Naive thymus-derived CD8-positive, alpha-beta T cell (primary cell): ENCODE measurements around the gene SLC25A20. TPM values are rescaled to one million over a fixed set of nuclear protein-coding genes. Genes with fewer than 3 reads are reported as not detected.

ENCODE experiments used
- ATAC-seq, 2 donors: fragments of 150-1000 bp; cut with Tn5 transposase in 1 of 2; sonication (Bioruptor Pico), chemical (Tn5 transposase) in 1 of 2; 1 replicate in 1 of 2; 2 replicates in 1 of 2; pipeline ENCODE4 v1.10.0; 2021; ENCODE audit warnings: mild to moderate bottlenecking in 2 of 2, moderate library complexity in 2 of 2
- POLR2A ChIA-PET: fragments of 350-600 bp; sonication (Branson Sonifier 250); formaldehyde crosslinking; loops from one replicate; lab custom pipeline; 2021; ENCODE audit warnings: antibody characterized with exemption; lab: Charles Lee
- DNase-seq, 10 donors: peaks; one replicate each; pipeline versions ENCODE4 v3.0.0 to v3.0.0-alpha.2; 2020 to 2022
- H3K27ac Mint-ChIP-seq, 10 donors: one replicate each; pipeline ENCODE4 v1.8.0; 2020 to 2022; ENCODE audit warnings: mild to moderate bottlenecking in 10 of 10, mixed read lengths in 10 of 10, moderate library complexity in 4 of 10, inconsistent platforms in 1 of 10
- H3K27me3 Mint-ChIP-seq, 5 donors: one replicate each; pipeline ENCODE4 v1.8.0; 2021 to 2022; ENCODE audit warnings: mixed read lengths in 5 of 5
- H3K36me3 Mint-ChIP-seq, 3 donors: one replicate each; pipeline ENCODE4 v1.8.0; 2020 to 2022; ENCODE audit warnings: mixed read lengths in 3 of 3, mild to moderate bottlenecking in 2 of 3, inconsistent platforms in 1 of 3
- H3K4me1 Mint-ChIP-seq, 4 donors: one replicate each; pipeline ENCODE4 v1.8.0; 2021 to 2022; ENCODE audit warnings: mixed read lengths in 4 of 4
- H3K4me3 Mint-ChIP-seq, 10 donors: one replicate each; pipeline ENCODE4 v1.8.0; 2020 to 2022; ENCODE audit warnings: mild to moderate bottlenecking in 10 of 10, mixed read lengths in 10 of 10, moderate library complexity in 6 of 10, inconsistent platforms in 1 of 10
- H3K9me3 Mint-ChIP-seq, 9 donors: one replicate each; pipeline ENCODE4 v1.8.0; 2020 to 2022; ENCODE audit warnings: mixed read lengths in 9 of 9, mild to moderate bottlenecking in 3 of 9, inconsistent platforms in 1 of 9, moderate library complexity in 1 of 9
- polyA plus RNA-seq, 3 donors: library from polyadenylated mRNA; unstranded; fragments of 300-500 nt; fragmentation: Illumina TruSeq; gene quantifications; one replicate each; pipeline ENCODE4 v1.2.3, GENCODE V29; 2021
- total RNA-seq, 8 experiments: library from RNA in 2 of 8; stranded (reverse) in 2 of 8; gene quantifications; one replicate each; pipeline ENCODE4 v1.2.3 and lab custom pipeline; 2021 to 2026

SLC25A20 gene
- total and polyA plus RNA-seq, 5 experiments from 2014 or later: 10.5 to 44.6 (median 13.7) TPM

DNA sequence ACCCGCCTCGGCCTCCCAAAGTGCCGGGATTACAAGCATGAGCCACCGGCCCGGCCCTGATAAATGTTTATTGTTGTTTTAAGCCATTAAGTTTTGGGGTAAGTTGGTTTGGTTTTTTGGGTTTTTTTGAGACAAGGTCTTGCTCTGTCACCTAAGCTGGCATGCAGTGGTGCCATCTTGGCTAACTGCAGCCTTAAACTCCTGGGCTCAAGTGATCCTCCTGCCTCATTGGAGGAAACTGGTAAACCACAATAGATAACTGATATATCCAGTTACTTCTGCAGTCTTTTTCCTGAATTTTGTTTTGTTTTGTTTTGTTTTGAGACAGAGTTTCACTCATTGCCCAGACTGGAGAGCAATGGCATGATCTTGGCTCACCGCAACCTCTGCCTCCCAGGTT, 4.2 kb downstream of the SLC25A20 start:
- peaks cover 21 to 53% (median 37%) of the 10 kb centered on the region in 4 donors for H3K4me1 Mint-ChIP-seq
- no peaks in the 10 kb centered on the region for H3K9me3 Mint-ChIP-seq
- H3K4me3 Mint-ChIP-seq: no peak overlapping the region
- POLR2A ChIA-PET: interaction anchor here (0.6 kb wide), 1 partner anchor 1481 kb away, joined by 4 read pairs; no protein-coding TSS in a partner anchor
- no peak for DNase-seq
- ATAC-seq: no peak
- H3K27ac Mint-ChIP-seq: peak overlapping the region in 2 of 10 donors; percentile 15 to 33
- no peaks in the 10 kb centered on the region for H3K27me3 Mint-ChIP-seq
- H3K36me3 Mint-ChIP-seq: peaks cover 0 to 21% (median 4%) of the 10 kb centered on the region in 3 donors

DNA sequence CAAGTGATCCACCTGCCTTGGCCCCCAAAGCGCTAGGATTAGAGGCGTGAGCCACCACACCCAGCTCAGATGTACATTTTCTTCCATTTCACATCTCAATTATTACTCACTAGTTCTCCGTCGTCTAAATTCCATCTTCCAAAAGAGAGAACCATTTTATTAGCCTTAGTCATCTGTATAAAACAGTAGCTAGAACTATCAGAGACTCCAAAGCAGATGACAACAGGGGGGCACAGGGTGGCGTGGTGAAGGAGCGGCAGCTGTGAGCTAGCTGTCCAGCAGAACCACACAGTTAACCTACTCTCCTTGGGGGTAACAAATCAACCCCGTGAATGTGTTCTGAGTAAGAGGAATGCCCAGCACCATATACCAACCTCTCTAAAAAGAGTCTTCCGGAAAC, 7.1 kb downstream of the SLC25A20 start:
- no peaks in the 10 kb centered on the region for H3K27me3 Mint-ChIP-seq
- H3K4me3 Mint-ChIP-seq: no peak overlapping the region
- POLR2A ChIA-PET: no interaction called here
- H3K27ac Mint-ChIP-seq: no peak overlapping the region
- H3K36me3 Mint-ChIP-seq: peaks cover 0 to 41% (median 4%) of the 10 kb centered on the region in 3 donors
- DNase-seq: no peak
- H3K4me1 Mint-ChIP-seq: peaks cover 10 to 35% (median 15%) of the 10 kb centered on the region in 4 donors
- ATAC-seq: no peak
- no peaks in the 10 kb centered on the region for H3K9me3 Mint-ChIP-seq

GRCh38 chr3:48885753-48886152, 12.9 kb downstream of the SLC25A20 start:
- ATAC-seq: no peak
- DNase-seq: no peak
- H3K27ac Mint-ChIP-seq: peak overlapping the region in 2 of 10 donors; percentile 58 to 61
- no peak overlapping the region for H3K4me3 Mint-ChIP-seq
- peaks cover 4 to 26% (median 13%) of the 10 kb centered on the region in 4 donors for H3K4me1 Mint-ChIP-seq
- POLR2A ChIA-PET: interaction anchor here (0.9 to 1.8 kb wide), 2 partner anchors 12 to 13 kb away, joined by 3 to 6 read pairs; partner anchors contain the start of gene SLC25A20
- H3K27me3 Mint-ChIP-seq: no peaks in the 10 kb centered on the region
- no peaks in the 10 kb centered on the region for H3K9me3 Mint-ChIP-seq
- peaks cover 0 to 67% (median 13%) of the 10 kb centered on the region in 3 donors for H3K36me3 Mint-ChIP-seq

- Mint-ChIP-seq H3K27me3 (no peaks in the 10 kb centered on the region), H3K36me3 (peaks cover 0 to 74% (median 17%) of the 10 kb centered on the region in 3 donors), H3K4me1 (peaks cover 0 to 16% (median 8%) of the 10 kb centered on the region in 4 donors), H3K9me3 (no peaks in the 10 kb centered on the region), H3K27ac (peak overlapping the region in 1 of 10 donors; percentile 34), H3K4me3 (no peak overlapping the region)
- ATAC-seq: no peak
- POLR2A ChIA-PET: no interaction called here
- no peak for DNase-seq
These were observed 17.0 kb downstream of the SLC25A20 start for GRCh38 chr3:48881652-48882114.

DNA sequence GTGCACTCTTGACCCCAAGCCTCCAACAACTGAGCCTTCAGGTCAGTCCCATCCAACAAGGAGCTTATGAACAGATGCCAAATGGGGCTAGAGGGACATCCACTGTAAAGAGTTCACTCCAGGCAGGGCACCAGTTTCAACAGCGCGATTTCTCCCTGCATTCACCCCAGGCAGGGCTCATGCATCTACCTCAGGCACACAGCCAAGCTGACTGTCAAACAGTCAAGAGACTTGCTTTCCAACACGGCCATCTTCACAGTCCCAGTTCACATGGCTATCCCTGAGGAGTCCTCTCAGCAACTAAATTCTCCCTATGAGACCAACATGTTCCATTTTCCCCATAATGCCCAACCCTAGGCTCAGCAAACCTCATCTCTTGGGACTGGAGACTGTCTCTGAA, 17.7 kb downstream of the SLC25A20 start:
- no peaks in the 10 kb centered on the region for H3K9me3 Mint-ChIP-seq
- H3K27me3 Mint-ChIP-seq: no peaks in the 10 kb centered on the region
- peak overlapping the region in 1 of 10 donors; percentile 63 for H3K27ac Mint-ChIP-seq
- DNase-seq: no peak
- no peak overlapping the region for H3K4me3 Mint-ChIP-seq
- peaks cover 0 to 15% (median 8%) of the 10 kb centered on the region in 4 donors for H3K4me1 Mint-ChIP-seq
- no peak for ATAC-seq
- peaks cover 0 to 78% (median 17%) of the 10 kb centered on the region in 3 donors for H3K36me3 Mint-ChIP-seq
- POLR2A ChIA-PET: no interaction called here

DNA sequence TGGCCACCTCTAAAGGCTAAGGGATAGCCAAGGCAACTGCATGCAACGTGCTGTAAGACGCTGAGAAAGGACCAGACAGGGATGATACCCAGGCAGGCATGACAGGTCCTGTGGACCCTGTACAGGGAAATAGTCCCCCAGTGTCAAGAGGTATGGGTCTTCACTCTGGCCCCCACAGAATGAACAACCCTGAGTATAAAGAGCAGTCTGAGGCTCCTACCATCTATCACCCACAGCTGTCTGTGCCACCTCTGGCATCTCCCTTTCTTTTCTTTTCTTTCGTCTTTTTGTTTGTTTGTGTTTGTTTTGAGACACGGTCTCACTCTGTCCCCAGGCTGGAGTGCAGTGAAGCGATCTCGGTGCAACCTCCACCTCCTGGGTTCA, 18.7 kb downstream of the SLC25A20 start:
- H3K36me3 Mint-ChIP-seq: peaks cover 0 to 72% (median 15%) of the 10 kb centered on the region in 3 donors
- no peak for ATAC-seq
- H3K4me1 Mint-ChIP-seq: peaks cover 0 to 8% (median 6%) of the 10 kb centered on the region in 4 donors
- DNase-seq: no peak
- H3K9me3 Mint-ChIP-seq: no peaks in the 10 kb centered on the region
- H3K27ac Mint-ChIP-seq: peak overlapping the region in 2 of 10 donors; percentile 32 to 43
- POLR2A ChIA-PET: no interaction called here
- H3K4me3 Mint-ChIP-seq: no peak overlapping the region
- no peaks in the 10 kb centered on the region for H3K27me3 Mint-ChIP-seq

DNA sequence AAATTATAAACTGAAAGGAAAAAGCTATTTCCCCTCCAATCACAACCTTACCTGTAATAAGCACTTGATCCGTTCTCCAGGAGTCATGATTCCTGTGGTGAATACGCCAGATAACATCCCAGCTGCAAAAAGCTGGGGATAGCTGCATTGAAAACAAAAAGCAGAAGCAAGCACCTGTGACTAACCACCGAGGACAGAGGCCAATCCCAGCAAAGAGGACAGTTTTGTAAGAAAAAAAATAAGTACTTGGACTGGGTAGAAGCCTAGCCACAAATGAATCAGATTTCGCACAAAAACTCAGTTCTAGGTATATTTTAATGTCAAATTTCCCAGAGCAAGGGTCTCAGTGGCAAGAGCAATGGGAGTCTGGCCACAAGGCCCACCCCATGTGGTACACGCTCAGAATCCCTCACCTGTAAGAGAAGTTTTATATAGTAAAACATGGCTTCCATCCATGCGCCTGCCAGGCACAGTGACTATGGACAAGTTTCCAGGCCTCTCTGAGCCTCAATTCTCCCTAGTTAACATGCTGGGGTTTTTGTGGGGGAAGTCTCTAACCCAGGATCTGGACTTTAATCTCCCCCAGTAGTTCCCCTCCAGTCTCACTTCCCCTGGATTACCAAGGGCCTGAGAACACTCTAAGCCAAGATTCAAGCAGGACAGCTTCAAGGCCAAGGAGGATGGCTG, 19.2 kb downstream of the SLC25A20 start:
- H3K9me3 Mint-ChIP-seq: no peaks in the 10 kb centered on the region
- ATAC-seq (no peak), DNase-seq (no peak)
- H3K36me3 Mint-ChIP-seq: peaks cover 0 to 71% (median 11%) of the 10 kb centered on the region in 3 donors
- H3K27ac Mint-ChIP-seq: peak overlapping the region in 4 of 10 donors; percentile 46 to 72 (median 58)
- POLR2A ChIA-PET: no interaction called here
- H3K27me3 Mint-ChIP-seq: no peaks in the 10 kb centered on the region
- H3K4me3 Mint-ChIP-seq: no peak overlapping the region
- H3K4me1 Mint-ChIP-seq: peaks cover 0 to 8% (median 4%) of the 10 kb centered on the region in 4 donors

GRCh38 chr3:48877671-48878070, 21.0 kb downstream of the SLC25A20 start:
- ATAC-seq (no peak), DNase-seq (no peak)
- peaks cover 0 to 8% (median 3%) of the 10 kb centered on the region in 4 donors for H3K4me1 Mint-ChIP-seq
- H3K4me3 Mint-ChIP-seq: no peak overlapping the region
- H3K36me3 Mint-ChIP-seq: peaks cover 0 to 66% (median 8%) of the 10 kb centered on the region in 3 donors
- no peaks in the 10 kb centered on the region for H3K9me3 Mint-ChIP-seq
- no peaks in the 10 kb centered on the region for H3K27me3 Mint-ChIP-seq
- POLR2A ChIA-PET: no interaction called here
- peak overlapping the region in 3 of 10 donors; percentile 31 to 65 (median 57) for H3K27ac Mint-ChIP-seq

GRCh38 chr3:48863122-48863521, 35.6 kb downstream of the SLC25A20 start:
- H3K4me1 Mint-ChIP-seq: peaks cover 0 to 3% (median under 1%) of the 10 kb centered on the region in 4 donors
- ATAC-seq (no peak), DNase-seq (no peak)
- no peaks in the 10 kb centered on the region for H3K9me3 Mint-ChIP-seq
- H3K27ac Mint-ChIP-seq: peak overlapping the region in 2 of 10 donors; percentile 15 to 71
- POLR2A ChIA-PET: interaction anchor here (0.8 to 1.2 kb wide), 2 partner anchors 8 to 16 kb away, joined by 3 read pairs; partner anchors contain the start of gene PRKAR2A
- no peaks in the 10 kb centered on the region for H3K27me3 Mint-ChIP-seq
- no peak overlapping the region for H3K4me3 Mint-ChIP-seq
- peaks cover 0 to 66% (median 3%) of the 10 kb centered on the region in 3 donors for H3K36me3 Mint-ChIP-seq

- no peak overlapping the region for H3K4me3 Mint-ChIP-seq
- no peaks in the 10 kb centered on the region for H3K9me3 Mint-ChIP-seq
- no peak for ATAC-seq
- H3K36me3 Mint-ChIP-seq: peaks cover 0 to 60% (median 7%) of the 10 kb centered on the region in 3 donors
- DNase-seq: no peak
- no peaks in the 10 kb centered on the region for H3K4me1 Mint-ChIP-seq
- H3K27ac Mint-ChIP-seq: peak overlapping the region in 2 of 10 donors; percentile 11 to 22
- no peaks in the 10 kb centered on the region for H3K27me3 Mint-ChIP-seq
- POLR2A ChIA-PET: no interaction called here
These were observed 39.5 kb downstream of the SLC25A20 start for GRCh38 chr3:48859206-48859605.

DNA sequence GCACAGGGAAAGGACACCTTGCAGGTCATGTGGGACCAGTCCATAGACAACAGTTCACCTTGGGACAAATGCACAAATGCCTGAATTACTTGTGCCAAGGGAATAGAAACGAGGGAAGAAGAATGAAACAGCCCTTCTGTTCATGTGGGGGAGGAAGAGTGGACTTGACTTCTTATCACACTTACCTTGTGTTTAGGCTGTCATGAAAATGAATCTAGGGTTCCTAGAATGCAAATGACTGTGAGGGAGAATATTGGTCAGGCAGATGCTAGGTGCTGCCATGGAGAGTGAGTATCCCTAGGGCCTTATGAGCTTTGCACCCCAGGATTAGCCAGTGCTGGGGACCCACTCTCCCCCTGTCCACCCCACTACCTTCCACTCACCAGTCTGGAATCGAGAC, 40.0 kb downstream of the SLC25A20 start:
- Mint-ChIP-seq H3K4me1 (no peaks in the 10 kb centered on the region), H3K9me3 (no peaks in the 10 kb centered on the region), H3K36me3 (peaks cover 0 to 60% (median 7%) of the 10 kb centered on the region in 3 donors), H3K4me3 (no peak overlapping the region), H3K27ac (peak overlapping the region in 3 of 10 donors; percentile 41 to 45 (median 43)), H3K27me3 (no peaks in the 10 kb centered on the region)
- DNase-seq: no peak
- POLR2A ChIA-PET: no interaction called here
- no peak for ATAC-seq

GRCh38 chr3:48857641-48858040, 41.0 kb downstream of the SLC25A20 start:
- H3K36me3 Mint-ChIP-seq: peaks cover 0 to 53% (median 7%) of the 10 kb centered on the region in 3 donors
- peak overlapping the region in 7 of 10 donors; percentile 10 to 81 (median 62) for H3K27ac Mint-ChIP-seq
- H3K27me3 Mint-ChIP-seq: no peaks in the 10 kb centered on the region
- ATAC-seq (no peak), DNase-seq (no peak)
- H3K4me3 Mint-ChIP-seq: no peak overlapping the region
- POLR2A ChIA-PET: interaction anchor here (0.7 to 1.0 kb wide), 3 partner anchors 32 to 118 kb away, joined by 3 to 4 read pairs (median 3); no protein-coding TSS in a partner anchor
- H3K9me3 Mint-ChIP-seq: no peaks in the 10 kb centered on the region
- no peaks in the 10 kb centered on the region for H3K4me1 Mint-ChIP-seq

- DNase-seq (no peak), ATAC-seq (no peak)
- Mint-ChIP-seq H3K9me3 (no peaks in the 10 kb centered on the region), H3K4me1 (no peaks in the 10 kb centered on the region), H3K27me3 (no peaks in the 10 kb centered on the region), H3K4me3 (no peak overlapping the region), H3K27ac (peak overlapping the region in 4 of 10 donors; percentile 25 to 87 (median 68)), H3K36me3 (peaks cover 0 to 45% (median 6%) of the 10 kb centered on the region in 3 donors)
- POLR2A ChIA-PET: interaction anchor here (1.4 kb wide), 1 partner anchor 9 kb away, joined by 3 read pairs; the partner anchor contains the start of gene PRKAR2A
These were observed 42.2 kb downstream of the SLC25A20 start for GRCh38 chr3:48856469-48856868.
